Endothelial cell of umbilical vein (primary cell): Measurements from ENCODE around the gene LDLRAD3. TPM values are rescaled to one million over a fixed set of nuclear protein-coding genes. Genes with fewer than 3 reads are reported as not detected.

Source experiments
- BruUV-seq: library from RNA; stranded (reverse); fragments of 400-500 nt; replicated peaks from 2 replicates; lab custom pipeline; 2021; lab: Mats Ljungman, UMichigan
- CTCF ChIA-PET: fragments of 300-600, 350-600 bp; sonication (Branson Sonifier 250); formaldehyde crosslinking; loops from one replicate; lab custom pipeline; 2021; ENCODE audit warnings: antibody characterized with exemption, inconsistent platforms; lab: Charles Lee
- POLR2A ChIA-PET: fragments of 300-600, 350-600 bp; sonication (Branson Sonifier 250); formaldehyde crosslinking; loops from one replicate; lab custom pipeline; 2021; ENCODE audit warnings: antibody characterized with exemption, inconsistent platforms; lab: Charles Lee
- DNase-seq: peaks from one replicate; pipeline ENCODE4 v3.0.0-alpha.2; 2011; ENCODE audit warnings: low read depth, low spot score
- FAIRE-seq: peaks from 2 replicates; lab custom pipeline; 2011; peaks lifted over from hg19 to GRCh38; lab: Jason Lieb, UNC
- H2AFZ ChIP-seq: 2 replicates; pipeline ENCODE4 v1.6.0; 2012; ENCODE audit warnings: low read depth, low read length, control low read depth, inconsistent platforms
- H3K27ac ChIP-seq: 2 replicates; pipeline ENCODE4 v1.5.1; 2011; ENCODE audit warnings: low read depth, mild to moderate bottlenecking, control low read depth, low read length, moderate library complexity; ENCODE audit not compliant: insufficient read depth
- H3K27me3 ChIP-seq, 2 experiments: 2 replicates each; pipeline versions ENCODE4 v1.6.0 to v1.6.1; 2011; ENCODE audit warnings: low read length in 2 of 2, mixed read lengths in 1 of 2; ENCODE audit not compliant: control insufficient read depth in 2 of 2, insufficient read depth in 2 of 2
- H3K36me3 ChIP-seq, 2 experiments: 2 replicates in 1 of 2; 3 replicates in 1 of 2; pipeline ENCODE4 v1.5.1; 2011; ENCODE audit warnings: low read length in 2 of 2, mild to moderate bottlenecking in 1 of 2, moderate library complexity in 1 of 2; ENCODE audit not compliant: control insufficient read depth in 2 of 2, insufficient read depth in 2 of 2; ENCODE audit errors: extremely low read depth in 1 of 2
- H3K4me1 ChIP-seq: 3 replicates; pipeline ENCODE4 v1.5.1; 2011; ENCODE audit warnings: mild to moderate bottlenecking, low read length; ENCODE audit not compliant: control insufficient read depth, insufficient read depth; ENCODE audit errors: extremely low read depth
- H3K4me2 ChIP-seq: 2 replicates; pipeline ENCODE4 v1.6.1; 2011; ENCODE audit warnings: low read length, control low read depth, mixed read lengths; ENCODE audit not compliant: insufficient read depth
- H3K4me3 ChIP-seq, 3 experiments: fragments of 200-600 bp in 1 of 3; sonication (generic), shearing (Covaris generic) in 1 of 3; replicated peaks in 1 of 3; 2 replicates each; pipeline ENCODE4 v1.5.1; 2011 to 2016; ENCODE audit warnings: control low read depth in 3 of 3, low read length in 3 of 3, mild to moderate bottlenecking in 2 of 3, inconsistent platforms in 1 of 3, low read depth in 1 of 3, moderate library complexity in 1 of 3; ENCODE audit not compliant: insufficient read depth in 1 of 3
- H3K79me2 ChIP-seq: 2 replicates; pipeline ENCODE4 v1.6.0; 2012; ENCODE audit warnings: low read length, inconsistent platforms; ENCODE audit not compliant: control insufficient read depth, insufficient read depth
- H3K9ac ChIP-seq: replicated peaks from 2 replicates; pipeline ENCODE3; 2011; ENCODE audit warnings: low read length, control low read depth; ENCODE audit not compliant: insufficient read depth; ENCODE audit errors: extremely low read depth
- H3K9me1 ChIP-seq: replicated peaks from 3 replicates; pipeline ENCODE4 v1.6.0; 2011; ENCODE audit warnings: mild to moderate bottlenecking, low read length; ENCODE audit not compliant: control insufficient read depth, insufficient read depth; ENCODE audit errors: extremely low read depth
- H3K9me3 ChIP-seq: replicated peaks from 2 replicates; pipeline ENCODE4 v1.5.1; 2012; ENCODE audit warnings: low read length, inconsistent platforms; ENCODE audit not compliant: control insufficient read depth, insufficient read depth
- H4K20me1 ChIP-seq: replicated peaks from 2 replicates; pipeline ENCODE3; 2011; ENCODE audit warnings: mild to moderate bottlenecking, low read length; ENCODE audit not compliant: control insufficient read depth, insufficient read depth; ENCODE audit errors: extremely low read depth
- EZH2 ChIP-seq: IDR thresholded peaks from 2 replicates; pipeline ENCODE4 v1.6.1; 2012; ENCODE audit warnings: borderline replicate concordance, low read depth, mild to moderate bottlenecking, moderate library complexity, low read length, inconsistent platforms; ENCODE audit not compliant: severe bottlenecking
- FOS ChIP-seq: IDR thresholded peaks from 2 replicates; pipeline ENCODE4 v1.6.1; 2011; ENCODE audit warnings: mild to moderate bottlenecking, low read length, moderate library complexity, borderline replicate concordance; ENCODE audit not compliant: insufficient read depth
- GATA2 ChIP-seq: IDR thresholded peaks from 2 replicates; pipeline ENCODE4 v1.7.0; 2011; ENCODE audit warnings: low read depth, mild to moderate bottlenecking, moderate library complexity, mixed read lengths, low read length; ENCODE audit not compliant: insufficient read length, insufficient read depth
- JUN ChIP-seq: IDR thresholded peaks from 2 replicates; pipeline ENCODE4 v1.6.1; 2011; ENCODE audit warnings: borderline replicate concordance, low read depth; ENCODE audit not compliant: insufficient read length, insufficient read depth
- MYC ChIP-seq: IDR thresholded peaks from one replicate; pipeline ENCODE4 v1.6.1; 2011; ENCODE audit warnings: mild to moderate bottlenecking, low read depth, low read length
- POLR2A ChIP-seq: IDR thresholded peaks from 2 replicates; pipeline ENCODE4 v1.6.1; 2012; ENCODE audit warnings: low read depth, mild to moderate bottlenecking, control low read depth, low read length
- POLR2AphosphoS5 ChIP-seq: IDR thresholded peaks from 2 replicates; pipeline ENCODE4 v1.6.1; 2012; ENCODE audit warnings: low read depth, mild to moderate bottlenecking, control low read depth, low read length, moderate library complexity; ENCODE audit not compliant: insufficient read depth
- dilution Hi-C: fragments of 300-500 bp; cut with MboI; formaldehyde crosslinking; loops from one replicate; pipeline ENCODE4 v1.15.0; 2019; ENCODE audit warnings: low sequenced_read_pairs; ENCODE audit not compliant: extremely low pct_ligation_motif_present
- intact Hi-C: fragments of 100-400 bp; cut with micrococcal nuclease; formaldehyde crosslinking; loops from one replicate; pipeline ENCODE4 v1.10.0; 2022
- polyA plus RNA-seq, 4 experiments: library from polyadenylated mRNA; depleted of rRNA in 3 of 4; stranded (reverse) in 3 of 4; unstranded in 1 of 4; fragments of >200 nt; gene quantifications; 2 replicates each; pipeline versions ENCODE4 v1.2.1 to v1.2.3, GENCODE V29; 2011 to 2012; ENCODE audit warnings: missing spikeins in 1 of 4
- total RNA-seq: library from RNA; stranded (reverse); gene quantifications from 2 replicates; pipeline ENCODE4 v1.2.3, GENCODE V29; 2021
- TF ChIP-seq, protein P1 (sequence below): IDR thresholded peaks from 2 replicates; pipeline ENCODE4 v1.6.1; 2011; ENCODE audit not compliant: insufficient read depth, insufficient read length

LDLRAD3 gene
- total and polyA plus RNA-seq, 2 donors (not counting 3 experiments of a cell fraction or from before 2014, with no cell fraction given), result 17.9 to 25.1 TPM

- BruUV-seq, result no TSS peak
- CTCF ChIA-PET, result interaction anchor here (1.1 to 3.1 kb wide), 5 partner anchors 12 to 241 kb away, joined by 3 to 24 read pairs (median 4); no protein-coding TSS in a partner anchor
- no peak overlapping the region for H3K4me2 ChIP-seq
Observed at GRCh38 chr11:36024716-36025115, 80.9 kb downstream of the LDLRAD3 start.

DNA sequence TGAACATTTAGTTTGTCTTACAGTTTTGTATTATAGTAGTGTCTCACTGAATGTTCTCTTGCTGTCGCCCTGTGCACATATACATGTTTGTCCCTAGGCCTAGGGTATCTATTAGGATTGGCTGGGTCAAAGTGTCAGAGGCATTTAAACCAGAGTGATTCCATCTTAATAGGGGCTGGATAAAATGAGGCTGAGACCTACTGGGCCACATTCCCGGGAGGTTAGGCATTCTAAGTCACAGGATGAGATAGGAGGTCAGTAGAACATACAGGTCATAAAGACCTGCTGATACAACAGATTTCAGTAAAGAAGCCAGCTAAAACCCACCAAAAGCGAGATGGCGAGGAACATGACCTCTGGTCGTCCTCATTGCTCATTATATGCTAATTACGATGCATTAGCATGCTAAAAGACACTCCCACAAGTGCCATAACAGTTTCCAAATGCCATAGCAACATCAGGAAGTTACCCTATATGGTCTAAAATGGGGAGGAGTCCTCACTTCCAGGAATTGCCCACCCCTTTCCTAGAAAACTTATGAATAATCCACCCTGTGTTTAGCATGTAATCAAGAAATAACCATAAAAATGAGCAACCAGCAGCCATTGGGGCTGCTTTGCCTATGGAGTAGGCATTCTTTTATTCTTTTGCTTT, 82.6 kb downstream of the LDLRAD3 start:
- Histone ChIP-seq H2AFZ (no peak overlapping the region), H3K9me3 (no peaks in the 10 kb centered on the region), H3K36me3 (no peaks in the 10 kb centered on the region), H3K79me2 (peaks cover 10% of the 10 kb centered on the region), H3K27me3 (no peaks in the 10 kb centered on the region), H3K4me3 (no peak overlapping the region), H3K4me2 (no peak overlapping the region), H4K20me1 (no peaks in the 10 kb centered on the region), H3K27ac (no peak overlapping the region), H3K9ac (no peak overlapping the region), H3K9me1 (no peaks in the 10 kb centered on the region), H3K4me1 (peaks cover 4% of the 10 kb centered on the region)
- DNase-seq (no peak), FAIRE-seq (no peak)
- no TSS peak for BruUV-seq
- CTCF ChIA-PET, result interaction anchor here (2.1 kb wide), 1 partner anchor 204 kb away, joined by 7 read pairs; no protein-coding TSS in a partner anchor
- dilution Hi-C loops (no loop called here), intact Hi-C loops (no loop called here)
- POLR2A ChIA-PET, result no interaction called here
- TF ChIP-seq, protein P1, sequence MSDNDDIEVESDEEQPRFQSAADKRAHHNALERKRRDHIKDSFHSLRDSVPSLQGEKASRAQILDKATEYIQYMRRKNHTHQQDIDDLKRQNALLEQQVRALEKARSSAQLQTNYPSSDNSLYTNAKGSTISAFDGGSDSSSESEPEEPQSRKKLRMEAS, result no peak
- TF ChIP-seq MYC, result no peak
- no peak for TF ChIP-seq FOS
- TF ChIP-seq GATA2, result no peak

More at GRCh38 chr11:36024716-36025115, 80.9 kb downstream of the LDLRAD3 start:
- no peaks in the 10 kb centered on the region for H3K27me3 ChIP-seq
- H3K27ac ChIP-seq, result no peak overlapping the region
- H3K4me1 ChIP-seq, result peaks cover 4% of the 10 kb centered on the region
- no peak overlapping the region for H3K4me3 ChIP-seq
- intact Hi-C loops (no loop called here), dilution Hi-C loops (no loop called here)
- no peak for FAIRE-seq
- no peak overlapping the region for H3K9ac ChIP-seq
- no peak overlapping the region for H2AFZ ChIP-seq
- DNase-seq, result no peak
- H4K20me1 ChIP-seq, result no peaks in the 10 kb centered on the region
- peaks cover 11% of the 10 kb centered on the region for H3K79me2 ChIP-seq
- TF ChIP-seq POLR2A (no peak), JUN (no peak), MYC (no peak), POLR2AphosphoS5 (no peak), EZH2 (no peak)
- POLR2A ChIA-PET, result no interaction called here
- H3K9me1 ChIP-seq, result no peaks in the 10 kb centered on the region
- no peaks in the 10 kb centered on the region for H3K36me3 ChIP-seq
- H3K9me3 ChIP-seq, result no peaks in the 10 kb centered on the region
